A549 (cell line): ENCODE data around the gene C11orf98.

ENCODE experiments used
- CBX8 ChIP-seq: fragments of 200-600 bp; sonication (generic); IDR thresholded peaks from 2 replicates; pipeline ENCODE4 v1.6.1; 2016
- CHD2 ChIP-seq: fragments of 150-350 bp; IDR thresholded peaks from 2 replicates; pipeline ENCODE4 v1.6.1; 2014; ENCODE audit warnings: low read length; ENCODE audit not compliant: partially characterized antibody
- EP300 ChIP-seq, 2 experiments: fragments of >200 bp; sonication (Bioruptor Twin); formaldehyde crosslinking; IDR thresholded peaks; 2 replicates in 1 of 2; 3 replicates in 1 of 2; pipeline ENCODE4 v1.6.1; 2016 to 2017
- FOSL2 ChIP-seq, 2 experiments: fragments of 450-650 bp in 1 of 2; fragments of >200 bp in 1 of 2; sonication (Bioruptor Twin) in 1 of 2; formaldehyde crosslinking; IDR thresholded peaks; 2 replicates each; pipeline versions ENCODE4 v1.5.0 to v1.6.1; 2016 to 2020; ENCODE audit warnings: mild to moderate bottlenecking in 1 of 2, moderate library complexity in 1 of 2
- HDAC2 ChIP-seq: fragments of 200-600 bp; sonication (generic); IDR thresholded peaks from 2 replicates; pipeline ENCODE4 v1.6.1; 2016
- POLR2AphosphoS2 ChIP-seq: conservative IDR thresholded peaks from 2 replicates; pipeline ENCODE4 v1.6.1; 2012; ENCODE audit warnings: low read length, improper control_type of control experiment, inconsistent platforms
- RCOR1 ChIP-seq: fragments of 150-350 bp; IDR thresholded peaks from 2 replicates; pipeline ENCODE4 v1.6.1; 2014; ENCODE audit warnings: antibody characterized with exemption, low read length, low read depth
- SMC3 ChIP-seq: fragments of >200 bp; sonication (Bioruptor Twin); formaldehyde crosslinking; IDR thresholded peaks from 3 replicates; pipeline ENCODE4 v1.6.1; 2018; ENCODE audit warnings: inconsistent platforms
- TF ChIP-seq, protein P1 (sequence below): fragments of >200 bp; sonication (Bioruptor Twin); formaldehyde crosslinking; IDR thresholded peaks from 3 replicates; pipeline ENCODE4 v1.5.1; 2016
- TF ChIP-seq, protein P2 (sequence below): IDR thresholded peaks from 2 replicates; pipeline ENCODE4 v1.6.1; 2012
- TF ChIP-seq, protein P3 (sequence below): fragments of >200 bp; sonication (Bioruptor Twin); formaldehyde crosslinking; IDR thresholded peaks from 3 replicates; pipeline ENCODE4 v1.6.1; 2016
- TF ChIP-seq, protein P4 (sequence below): fragments of 200-600 bp; sonication (generic); IDR thresholded peaks from 2 replicates; pipeline ENCODE4 v1.6.1; 2016; ENCODE audit warnings: antibody characterized with exemption, mild to moderate bottlenecking, moderate library complexity

DNA sequence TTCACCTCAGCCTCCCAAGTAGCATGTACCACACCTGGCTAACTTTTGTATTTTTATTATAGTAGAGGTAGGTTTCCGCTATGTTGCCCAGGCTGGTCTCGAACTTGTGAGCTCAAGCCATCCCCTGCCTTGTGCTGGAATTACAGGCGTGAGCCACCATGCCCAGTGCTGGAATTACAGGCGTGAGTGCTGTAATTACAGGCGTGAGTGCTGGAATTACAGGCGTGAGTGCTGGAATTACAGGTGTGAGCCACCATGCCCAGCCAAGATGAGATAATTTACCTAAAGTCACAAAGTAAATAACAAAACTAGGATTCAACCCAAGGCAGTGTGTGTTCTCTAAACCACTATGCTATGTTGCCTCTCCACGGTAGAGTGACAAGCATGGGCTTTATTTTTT, 17.5 kb upstream of the C11orf98 start:
- TF ChIP-seq SMC3 (no peak), FOSL2 (IDR thresholded peaks at IDR 0.05) (no peak), FOSL2 (CRISPR knock-in tag; IDR thresholded peaks at IDR 0.05) (no peak), CBX8 (no peak), HDAC2 (no peak), POLR2AphosphoS2 (no peak), RCOR1 (no peak), CHD2 (no peak), EP300 (IDR thresholded peaks at IDR 0.05) (no peak)
- TF ChIP-seq, protein P1, sequence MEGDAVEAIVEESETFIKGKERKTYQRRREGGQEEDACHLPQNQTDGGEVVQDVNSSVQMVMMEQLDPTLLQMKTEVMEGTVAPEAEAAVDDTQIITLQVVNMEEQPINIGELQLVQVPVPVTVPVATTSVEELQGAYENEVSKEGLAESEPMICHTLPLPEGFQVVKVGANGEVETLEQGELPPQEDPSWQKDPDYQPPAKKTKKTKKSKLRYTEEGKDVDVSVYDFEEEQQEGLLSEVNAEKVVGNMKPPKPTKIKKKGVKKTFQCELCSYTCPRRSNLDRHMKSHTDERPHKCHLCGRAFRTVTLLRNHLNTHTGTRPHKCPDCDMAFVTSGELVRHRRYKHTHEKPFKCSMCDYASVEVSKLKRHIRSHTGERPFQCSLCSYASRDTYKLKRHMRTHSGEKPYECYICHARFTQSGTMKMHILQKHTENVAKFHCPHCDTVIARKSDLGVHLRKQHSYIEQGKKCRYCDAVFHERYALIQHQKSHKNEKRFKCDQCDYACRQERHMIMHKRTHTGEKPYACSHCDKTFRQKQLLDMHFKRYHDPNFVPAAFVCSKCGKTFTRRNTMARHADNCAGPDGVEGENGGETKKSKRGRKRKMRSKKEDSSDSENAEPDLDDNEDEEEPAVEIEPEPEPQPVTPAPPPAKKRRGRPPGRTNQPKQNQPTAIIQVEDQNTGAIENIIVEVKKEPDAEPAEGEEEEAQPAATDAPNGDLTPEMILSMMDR, result no peak
- TF ChIP-seq, protein P2, sequence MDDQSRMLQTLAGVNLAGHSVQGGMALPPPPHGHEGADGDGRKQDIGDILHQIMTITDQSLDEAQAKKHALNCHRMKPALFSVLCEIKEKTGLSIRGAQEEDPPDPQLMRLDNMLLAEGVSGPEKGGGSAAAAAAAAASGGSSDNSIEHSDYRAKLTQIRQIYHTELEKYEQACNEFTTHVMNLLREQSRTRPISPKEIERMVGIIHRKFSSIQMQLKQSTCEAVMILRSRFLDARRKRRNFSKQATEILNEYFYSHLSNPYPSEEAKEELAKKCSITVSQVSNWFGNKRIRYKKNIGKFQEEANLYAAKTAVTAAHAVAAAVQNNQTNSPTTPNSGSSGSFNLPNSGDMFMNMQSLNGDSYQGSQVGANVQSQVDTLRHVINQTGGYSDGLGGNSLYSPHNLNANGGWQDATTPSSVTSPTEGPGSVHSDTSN, result no peak
- TF ChIP-seq, protein P3, sequence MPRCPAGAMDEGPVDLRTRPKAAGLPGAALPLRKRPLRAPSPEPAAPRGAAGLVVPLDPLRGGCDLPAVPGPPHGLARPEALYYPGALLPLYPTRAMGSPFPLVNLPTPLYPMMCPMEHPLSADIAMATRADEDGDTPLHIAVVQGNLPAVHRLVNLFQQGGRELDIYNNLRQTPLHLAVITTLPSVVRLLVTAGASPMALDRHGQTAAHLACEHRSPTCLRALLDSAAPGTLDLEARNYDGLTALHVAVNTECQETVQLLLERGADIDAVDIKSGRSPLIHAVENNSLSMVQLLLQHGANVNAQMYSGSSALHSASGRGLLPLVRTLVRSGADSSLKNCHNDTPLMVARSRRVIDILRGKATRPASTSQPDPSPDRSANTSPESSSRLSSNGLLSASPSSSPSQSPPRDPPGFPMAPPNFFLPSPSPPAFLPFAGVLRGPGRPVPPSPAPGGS, result no peak
- TF ChIP-seq, protein P4, sequence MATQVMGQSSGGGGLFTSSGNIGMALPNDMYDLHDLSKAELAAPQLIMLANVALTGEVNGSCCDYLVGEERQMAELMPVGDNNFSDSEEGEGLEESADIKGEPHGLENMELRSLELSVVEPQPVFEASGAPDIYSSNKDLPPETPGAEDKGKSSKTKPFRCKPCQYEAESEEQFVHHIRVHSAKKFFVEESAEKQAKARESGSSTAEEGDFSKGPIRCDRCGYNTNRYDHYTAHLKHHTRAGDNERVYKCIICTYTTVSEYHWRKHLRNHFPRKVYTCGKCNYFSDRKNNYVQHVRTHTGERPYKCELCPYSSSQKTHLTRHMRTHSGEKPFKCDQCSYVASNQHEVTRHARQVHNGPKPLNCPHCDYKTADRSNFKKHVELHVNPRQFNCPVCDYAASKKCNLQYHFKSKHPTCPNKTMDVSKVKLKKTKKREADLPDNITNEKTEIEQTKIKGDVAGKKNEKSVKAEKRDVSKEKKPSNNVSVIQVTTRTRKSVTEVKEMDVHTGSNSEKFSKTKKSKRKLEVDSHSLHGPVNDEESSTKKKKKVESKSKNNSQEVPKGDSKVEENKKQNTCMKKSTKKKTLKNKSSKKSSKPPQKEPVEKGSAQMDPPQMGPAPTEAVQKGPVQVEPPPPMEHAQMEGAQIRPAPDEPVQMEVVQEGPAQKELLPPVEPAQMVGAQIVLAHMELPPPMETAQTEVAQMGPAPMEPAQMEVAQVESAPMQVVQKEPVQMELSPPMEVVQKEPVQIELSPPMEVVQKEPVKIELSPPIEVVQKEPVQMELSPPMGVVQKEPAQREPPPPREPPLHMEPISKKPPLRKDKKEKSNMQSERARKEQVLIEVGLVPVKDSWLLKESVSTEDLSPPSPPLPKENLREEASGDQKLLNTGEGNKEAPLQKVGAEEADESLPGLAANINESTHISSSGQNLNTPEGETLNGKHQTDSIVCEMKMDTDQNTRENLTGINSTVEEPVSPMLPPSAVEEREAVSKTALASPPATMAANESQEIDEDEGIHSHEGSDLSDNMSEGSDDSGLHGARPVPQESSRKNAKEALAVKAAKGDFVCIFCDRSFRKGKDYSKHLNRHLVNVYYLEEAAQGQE, result no peak
